Neuronal stem cell (in vitro differentiated cells): ENCODE results near the gene TIMM50. TPM values are rescaled to one million over a fixed set of nuclear protein-coding genes. Genes with fewer than 3 reads are reported as not detected.

Experiments used
- DNase-seq: peaks from one replicate; pipeline ENCODE4 v3.0.0-alpha.2; 2013; ENCODE audit warnings: low spot score
- H2AFZ ChIP-seq: one replicate; pipeline ENCODE4 v1.6.1; 2013; ENCODE audit warnings: mild to moderate bottlenecking, low read length, inconsistent platforms
- H2AK5ac ChIP-seq: 2 replicates; pipeline ENCODE4 v1.6.1; 2013; ENCODE audit warnings: low read depth, mild to moderate bottlenecking, inconsistent platforms, low read length, moderate library complexity, mixed read lengths
- H2BK120ac ChIP-seq: 2 replicates; pipeline ENCODE4 v1.6.1; 2013; ENCODE audit warnings: low read depth, mild to moderate bottlenecking, inconsistent platforms, low read length, moderate library complexity, mixed read lengths
- H2BK12ac ChIP-seq: one replicate; pipeline ENCODE4 v1.6.1; 2013; ENCODE audit warnings: low read length, inconsistent platforms
- H2BK15ac ChIP-seq: 2 replicates; pipeline ENCODE4 v1.6.1; 2013; ENCODE audit warnings: mild to moderate bottlenecking, low read length, inconsistent platforms, mixed read lengths
- H2BK5ac ChIP-seq: one replicate; pipeline ENCODE4 v1.6.1; 2013; ENCODE audit warnings: inconsistent platforms, mild to moderate bottlenecking, low read length, moderate library complexity
- H3K14ac ChIP-seq: one replicate; pipeline ENCODE4 v1.6.1; 2013; ENCODE audit warnings: low read length, inconsistent platforms
- H3K18ac ChIP-seq: 2 replicates; pipeline ENCODE4 v1.6.1; 2013; ENCODE audit warnings: low read length, inconsistent platforms
- H3K23ac ChIP-seq: 2 replicates; pipeline ENCODE4 v1.6.1; 2013; ENCODE audit warnings: low read depth, mild to moderate bottlenecking, mixed read lengths, low read length, inconsistent platforms; ENCODE audit not compliant: poor library complexity
- H3K27ac ChIP-seq: replicated peaks from 3 replicates; pipeline ENCODE4 v1.5.1; 2013; ENCODE audit warnings: low read length, inconsistent platforms
- H3K27me3 ChIP-seq, 3 experiments: 2 replicates each; pipeline ENCODE4 v1.6.1; 2013; ENCODE audit warnings: low read length in 3 of 3, mild to moderate bottlenecking in 2 of 3, inconsistent platforms in 1 of 3, low read depth in 1 of 3, mixed read lengths in 1 of 3, moderate library complexity in 1 of 3; ENCODE audit not compliant: control insufficient read depth in 3 of 3, insufficient read depth in 3 of 3
- H3K36me3 ChIP-seq, 2 donors: replicated peaks in 1 of 2; 2 replicates each; pipeline ENCODE4 v1.6.1; 2013; ENCODE audit warnings: low read length in 2 of 2; ENCODE audit not compliant: control insufficient read depth in 2 of 2, insufficient read depth in 2 of 2
- H3K4ac ChIP-seq: 2 replicates; pipeline ENCODE4 v1.6.1; 2013; ENCODE audit warnings: inconsistent platforms, mild to moderate bottlenecking, low read length, moderate library complexity
- H3K4me1 ChIP-seq, 2 donors: 1 replicate in 1 of 2; 2 replicates in 1 of 2; pipeline ENCODE4 v1.6.1; 2013; ENCODE audit warnings: low read length in 2 of 2, low read depth in 1 of 2; ENCODE audit not compliant: control insufficient read depth in 2 of 2, insufficient read depth in 1 of 2
- H3K4me2 ChIP-seq: one replicate; pipeline ENCODE4 v1.6.1; 2013; ENCODE audit warnings: mild to moderate bottlenecking, low read length, inconsistent platforms; ENCODE audit not compliant: insufficient read depth, poor library complexity, severe bottlenecking
- H3K4me3 ChIP-seq, 2 donors: 2 replicates each; pipeline ENCODE4 v1.5.1; 2013; ENCODE audit warnings: low read length in 2 of 2, mild to moderate bottlenecking in 2 of 2, inconsistent platforms in 1 of 2, moderate library complexity in 1 of 2
- H3K79me1 ChIP-seq: one replicate; pipeline ENCODE4 v1.6.1; 2013; ENCODE audit warnings: low read depth, mild to moderate bottlenecking, inconsistent platforms, low read length, moderate library complexity
- H3K9ac ChIP-seq: one replicate; pipeline ENCODE4 v1.6.1; 2013; ENCODE audit warnings: mild to moderate bottlenecking, low read depth, low read length, inconsistent platforms; ENCODE audit not compliant: poor library complexity
- H3K9me3 ChIP-seq, 2 donors: replicated peaks in 1 of 2; 2 replicates each; pipeline versions ENCODE3 to v1.6.1; 2013; ENCODE audit warnings: low read length in 2 of 2, mild to moderate bottlenecking in 2 of 2, inconsistent platforms in 1 of 2, low read depth in 1 of 2, mixed read lengths in 1 of 2, moderate library complexity in 1 of 2; ENCODE audit not compliant: control insufficient read depth in 2 of 2, insufficient read depth in 1 of 2
- H4K8ac ChIP-seq: one replicate; pipeline ENCODE4 v1.6.1; 2013; ENCODE audit warnings: low read depth, mild to moderate bottlenecking, inconsistent platforms, low read length, moderate library complexity
- H4K91ac ChIP-seq: one replicate; pipeline ENCODE4 v1.6.1; 2013; ENCODE audit warnings: low read length, low read depth, mild to moderate bottlenecking, inconsistent platforms; ENCODE audit not compliant: poor library complexity
- WGBS, 2 donors: extraction: QIAGEN DNeasy Blood & Tissue Kit; methylation state at CpG; one replicate each; pipeline ENCODE4 v1.1.7; 2013; ENCODE audit warnings: missing lambda C conversion rate in 2 of 2, mixed read lengths in 1 of 2; ENCODE audit not compliant: insufficient read length in 2 of 2, insufficient replicate concordance in 1 of 2; ENCODE audit errors: extremely low coverage in 2 of 2; 5-methylcytosine and 5-hydroxymethylcytosine counted together
- polyA plus RNA-seq, 2 experiments: library from polyadenylated mRNA; stranded (reverse); fragments of 200-250 nt; gene quantifications; one replicate each; pipeline ENCODE4 v1.2.3, GENCODE V29; 2013

The TIMM50 gene
- polyA plus RNA-seq (2013, experiment 1 of 2) = 67.0 TPM
- 62.8 TPM for polyA plus RNA-seq (2013, experiment 2 of 2)

DNA sequence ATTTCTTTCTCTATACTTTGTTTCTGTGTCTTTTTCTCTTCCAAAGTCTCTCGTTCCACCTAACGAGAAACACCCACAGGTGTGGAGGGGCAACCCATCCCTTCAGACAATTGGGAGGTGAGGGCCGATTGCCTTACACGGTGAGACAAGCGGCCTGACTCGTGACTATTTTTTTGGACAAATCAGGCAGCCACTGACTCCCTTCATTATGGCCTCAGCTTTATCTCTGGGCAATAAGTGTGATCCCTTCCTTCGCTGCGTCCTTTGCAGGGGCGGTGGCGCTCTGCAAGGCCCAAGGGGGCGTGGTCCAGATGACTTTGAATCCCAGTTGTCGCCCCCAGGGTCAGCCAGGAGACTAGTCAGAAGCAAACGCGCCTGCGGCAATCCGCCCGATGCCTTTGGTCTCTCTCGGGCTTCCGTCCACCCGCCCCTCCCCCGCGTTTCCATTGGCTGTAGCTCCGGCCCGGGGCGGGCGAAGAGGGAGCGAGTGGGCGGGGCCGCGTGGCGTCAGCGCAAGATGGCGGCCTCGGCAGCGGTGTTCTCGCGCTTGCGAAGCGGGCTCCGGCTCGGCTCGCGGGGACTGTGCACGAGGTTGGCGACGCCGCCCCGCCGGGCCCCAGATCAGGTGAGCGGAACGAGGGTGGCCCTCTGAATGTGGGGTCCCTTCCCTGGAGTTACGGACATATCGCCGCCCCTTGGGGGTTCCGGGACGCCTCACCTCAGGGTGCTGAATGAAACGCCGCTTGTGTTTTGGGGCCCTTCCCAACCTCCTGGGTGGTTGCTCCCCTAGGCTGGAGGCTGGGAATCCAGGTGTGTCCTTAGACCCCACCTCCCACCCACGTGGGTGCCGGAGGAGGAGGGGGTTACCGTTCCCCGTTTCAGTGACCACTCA lies at the start of gene TIMM50:
TSS of gene TIMM50 (plus strand) at position 502 of the 892 bp plus-strand sequence. CDS start at position 518, 16 bp downstream.
- no CpG with 5 or more reads among the region's 62 CpGs for WGBS, 2 donors
- H3K4ac ChIP-seq = peak within 1 kb of the TSS; percentile 90
- H2BK12ac ChIP-seq = no peak within 1 kb of the TSS
- H3K27ac ChIP-seq = no peak within 1 kb of the TSS
- peak within 1 kb of the TSS; percentile 94 for H3K14ac ChIP-seq
- peak within 1 kb of the TSS; percentile 75 for H3K4me2 ChIP-seq
- peak; percentile 95 for DNase-seq
- H4K91ac ChIP-seq = peak within 1 kb of the TSS; percentile 43
- H3K18ac ChIP-seq = peak within 1 kb of the TSS; percentile 95
- peak within 1 kb of the TSS; percentile 65 for H3K23ac ChIP-seq
- H2BK15ac ChIP-seq = peak within 1 kb of the TSS; percentile 75
- peak within 1 kb of the TSS; percentile 96 for H3K9ac ChIP-seq
- H2BK5ac ChIP-seq = peak within 1 kb of the TSS; percentile 87
- peak within 1 kb of the TSS; percentile 96 for H2AFZ ChIP-seq
- H3K79me1 ChIP-seq = peaks cover 11% of the 10 kb centered on the region
- H2BK120ac ChIP-seq = no peak within 1 kb of the TSS
- no peaks in the 10 kb centered on the region for H3K27me3 ChIP-seq
- H3K4me1 ChIP-seq = peaks cover 10 to 12% of the 10 kb centered on the region in 2 donors
- H2AK5ac ChIP-seq = peak within 1 kb of the TSS; percentile 90
- H3K9me3 ChIP-seq = no peaks in the 10 kb centered on the region
- H3K36me3 ChIP-seq = peaks cover 19 to 43% of the 10 kb centered on the region in 2 donors
- no peak within 1 kb of the TSS for H4K8ac ChIP-seq
- H3K4me3 ChIP-seq = peak within 1 kb of the TSS; percentile 97 to 100

DNA sequence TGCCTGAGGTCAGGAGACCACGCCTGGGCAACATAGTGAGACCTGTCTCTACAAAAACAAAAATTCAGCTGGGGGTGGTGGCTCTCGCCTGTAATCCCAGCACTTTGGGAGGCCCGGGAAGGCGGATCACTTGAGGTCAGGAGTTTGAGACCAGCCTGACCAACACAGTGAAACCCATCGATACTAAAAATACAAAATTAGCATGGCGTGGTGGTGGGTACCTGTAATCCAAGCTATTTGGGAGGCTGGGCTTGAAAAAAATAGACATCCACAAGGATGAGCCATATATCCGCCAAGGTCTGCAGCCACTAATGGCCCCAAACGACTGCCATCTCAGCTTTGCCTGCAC lies 48.0 kb upstream of the TIMM50 start:
- no peak overlapping the region for H3K9ac ChIP-seq
- H2BK12ac ChIP-seq = no peak overlapping the region
- no peak overlapping the region for H2BK5ac ChIP-seq
- no peak overlapping the region for H3K4me3 ChIP-seq
- no peak overlapping the region for H3K4ac ChIP-seq
- no peak overlapping the region for H3K23ac ChIP-seq
- no peak overlapping the region for H2AK5ac ChIP-seq
- H3K4me2 ChIP-seq = no peak overlapping the region
- peaks cover 11% of the 10 kb centered on the region for H3K79me1 ChIP-seq
- no peak for DNase-seq
- no peak overlapping the region for H3K27ac ChIP-seq
- no CpG with 5 or more reads among the region's 8 CpGs for WGBS, 2 donors
- no peak overlapping the region for H3K18ac ChIP-seq
- H3K14ac ChIP-seq = no peak overlapping the region
- no peak overlapping the region for H2BK120ac ChIP-seq
- no peaks in the 10 kb centered on the region for H3K9me3 ChIP-seq
- H2AFZ ChIP-seq = no peak overlapping the region
- H4K8ac ChIP-seq = no peak overlapping the region
- H4K91ac ChIP-seq = no peak overlapping the region
- no peak overlapping the region for H2BK15ac ChIP-seq
- H3K27me3 ChIP-seq = no peaks in the 10 kb centered on the region
- peaks cover 29 to 31% of the 10 kb centered on the region in 2 donors for H3K36me3 ChIP-seq
- peaks cover 13 to 19% of the 10 kb centered on the region in 2 donors for H3K4me1 ChIP-seq

DNA sequence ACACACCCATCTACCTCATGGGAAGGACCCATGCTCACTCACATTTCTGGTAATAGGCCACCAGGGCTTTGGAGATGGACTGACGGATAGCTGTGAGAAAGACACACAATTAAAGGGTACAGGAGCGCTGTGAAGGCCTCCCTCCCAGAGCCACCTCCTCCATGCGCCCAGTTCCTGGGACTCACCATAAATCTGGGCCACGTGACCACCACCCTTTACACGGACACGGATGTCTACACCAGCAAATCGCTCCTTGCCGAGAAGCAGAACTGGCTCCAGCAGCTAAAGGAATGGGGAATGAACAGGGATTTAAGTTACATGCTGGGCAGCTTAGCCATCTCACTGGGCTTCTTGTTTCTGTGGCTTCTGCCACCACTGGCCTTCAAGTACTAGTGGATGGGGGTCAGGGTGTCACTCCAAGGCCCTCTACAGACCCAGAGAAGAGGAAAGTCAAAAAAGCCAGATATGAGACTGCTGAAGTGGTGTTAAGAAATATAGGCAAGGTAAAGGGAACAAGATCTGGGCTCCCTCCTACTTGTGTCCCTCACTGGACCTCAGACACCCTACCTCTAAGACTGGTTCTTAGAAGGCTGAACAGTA lies 47.1 kb upstream of the TIMM50 start:
- no peaks in the 10 kb centered on the region for H3K27me3 ChIP-seq
- H3K27ac ChIP-seq = no peak overlapping the region

More for the DNA sequence above, 47.1 kb upstream of the TIMM50 start:
- H3K4me3 ChIP-seq = peak overlapping the region; percentile 8 to 22
- H3K9ac ChIP-seq = no peak overlapping the region
- H3K18ac ChIP-seq = no peak overlapping the region
- DNase-seq = no peak
- H3K36me3 ChIP-seq = peaks cover 29 to 31% of the 10 kb centered on the region in 2 donors
- H4K8ac ChIP-seq = no peak overlapping the region
- no peak overlapping the region for H2BK15ac ChIP-seq
- H3K23ac ChIP-seq = no peak overlapping the region
- H2BK12ac ChIP-seq = no peak overlapping the region
- no peak overlapping the region for H3K4me2 ChIP-seq
- peaks cover 11% of the 10 kb centered on the region for H3K79me1 ChIP-seq
- no peak overlapping the region for H2AFZ ChIP-seq
- no peak overlapping the region for H2BK120ac ChIP-seq
- no peak overlapping the region for H2BK5ac ChIP-seq
- H4K91ac ChIP-seq = no peak overlapping the region
- H3K9me3 ChIP-seq = no peaks in the 10 kb centered on the region
- peaks cover 6 to 14% of the 10 kb centered on the region in 2 donors for H3K4me1 ChIP-seq
- WGBS, 2 donors = no CpG with 5 or more reads among the region's 8 CpGs
- H3K14ac ChIP-seq = no peak overlapping the region
- H2AK5ac ChIP-seq = no peak overlapping the region
- H3K4ac ChIP-seq = no peak overlapping the region
